ENCODE data around the gene ACBD6. TPM values are rescaled to one million over a fixed set of nuclear protein-coding genes. Genes with fewer than 3 reads are reported as not detected.

The ACBD6 gene
- total and polyA plus RNA-seq, 12 donors: 16.2 to 30.0 (median 21.0) TPM

DNA sequence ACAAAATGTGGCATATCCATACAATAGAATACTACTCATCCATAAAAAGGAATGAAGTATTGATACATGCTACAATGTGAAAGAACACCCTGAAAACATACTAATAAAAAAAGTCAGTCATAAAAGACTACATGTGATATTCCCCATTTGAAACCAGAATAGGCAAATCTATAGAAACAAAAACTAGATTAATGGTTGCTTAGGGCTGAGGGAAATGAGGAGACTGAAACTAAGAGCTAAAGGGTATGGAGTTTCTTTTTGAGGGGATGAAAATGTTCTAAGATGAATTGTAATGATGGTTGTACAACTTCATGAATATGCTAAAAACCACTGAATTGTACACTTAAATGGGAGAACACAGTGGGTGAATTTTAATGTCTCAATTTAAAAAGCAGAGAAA, 50.9 kb downstream of the ACBD6 start:
- DNase-seq (no peak), ATAC-seq (no peak)
- Histone ChIP-seq H3K27me3 (no peaks in the 10 kb centered on the region), H3K27ac (no peak overlapping the region), H3K4me1 (no peaks in the 10 kb centered on the region), H3K4me3 (no peak overlapping the region), H3K9me3 (peaks cover 0 to 35% (median 7%) of the 10 kb centered on the region in 11 donors), H3K36me3 (peaks cover 0 to 20% (median 0%) of the 10 kb centered on the region in 9 donors)
- intact Hi-C loops (cut with DNase I): no loop called here
- TF ChIP-seq, protein P1, sequence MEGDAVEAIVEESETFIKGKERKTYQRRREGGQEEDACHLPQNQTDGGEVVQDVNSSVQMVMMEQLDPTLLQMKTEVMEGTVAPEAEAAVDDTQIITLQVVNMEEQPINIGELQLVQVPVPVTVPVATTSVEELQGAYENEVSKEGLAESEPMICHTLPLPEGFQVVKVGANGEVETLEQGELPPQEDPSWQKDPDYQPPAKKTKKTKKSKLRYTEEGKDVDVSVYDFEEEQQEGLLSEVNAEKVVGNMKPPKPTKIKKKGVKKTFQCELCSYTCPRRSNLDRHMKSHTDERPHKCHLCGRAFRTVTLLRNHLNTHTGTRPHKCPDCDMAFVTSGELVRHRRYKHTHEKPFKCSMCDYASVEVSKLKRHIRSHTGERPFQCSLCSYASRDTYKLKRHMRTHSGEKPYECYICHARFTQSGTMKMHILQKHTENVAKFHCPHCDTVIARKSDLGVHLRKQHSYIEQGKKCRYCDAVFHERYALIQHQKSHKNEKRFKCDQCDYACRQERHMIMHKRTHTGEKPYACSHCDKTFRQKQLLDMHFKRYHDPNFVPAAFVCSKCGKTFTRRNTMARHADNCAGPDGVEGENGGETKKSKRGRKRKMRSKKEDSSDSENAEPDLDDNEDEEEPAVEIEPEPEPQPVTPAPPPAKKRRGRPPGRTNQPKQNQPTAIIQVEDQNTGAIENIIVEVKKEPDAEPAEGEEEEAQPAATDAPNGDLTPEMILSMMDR (IDR thresholded peaks at IDR 0.05): no peak

DNA sequence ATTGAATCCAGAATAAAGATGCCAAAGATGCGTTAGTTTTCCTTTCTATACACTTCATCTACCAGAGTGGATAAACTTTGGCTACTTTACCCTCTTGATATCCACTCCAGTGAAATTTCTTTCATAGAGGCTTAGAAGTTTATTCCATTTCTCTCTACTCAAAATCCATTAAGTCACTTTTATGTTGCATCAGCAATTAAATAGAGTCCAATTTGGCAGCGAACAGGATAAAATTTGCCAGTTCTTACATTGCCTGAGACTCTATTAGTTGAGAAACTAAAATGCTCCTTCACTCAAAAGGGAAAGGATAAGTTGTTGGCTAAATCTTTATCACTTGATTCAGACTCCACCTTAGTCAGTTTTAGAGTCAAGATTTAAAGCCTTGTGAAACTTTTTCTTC, 57.9 kb downstream of the ACBD6 start:
- 93 to 95% methylated on average over 2 of the region's 2 CpGs for WGBS, 2 donors
- Histone ChIP-seq H3K36me3 (no peaks in the 10 kb centered on the region), H3K9me3 (peaks cover 0 to 22% (median 9%) of the 10 kb centered on the region in 11 donors), H3K4me1 (peaks cover 0 to 5% (median 0%) of the 10 kb centered on the region in 9 donors), H3K27me3 (no peaks in the 10 kb centered on the region), H3K27ac (no peak overlapping the region), H3K4me3 (no peak overlapping the region)
- TF ChIP-seq, protein P1 (IDR thresholded peaks at IDR 0.05): no peak
- intact Hi-C loops (cut with DNase I): no loop called here
- DNase-seq (no peak), ATAC-seq (no peak)

DNA sequence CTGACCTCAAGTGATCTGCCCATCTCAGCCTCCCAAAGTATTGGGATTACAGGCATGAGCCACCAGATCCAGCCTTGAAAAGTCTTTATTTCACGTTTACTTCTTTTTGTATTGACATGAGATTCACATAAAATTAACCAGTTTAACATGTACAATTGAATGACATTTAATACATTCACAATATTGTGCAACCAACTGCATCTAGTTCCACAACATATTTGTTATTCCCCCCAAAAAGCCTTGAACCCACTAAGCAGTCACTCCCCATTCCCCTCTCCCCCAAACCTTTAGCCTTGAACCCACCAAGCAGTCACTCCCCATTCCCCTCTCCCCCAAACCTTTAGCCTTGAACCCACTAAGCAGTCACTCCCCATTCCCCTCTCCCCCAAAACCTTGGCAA, 62.0 kb downstream of the ACBD6 start:
- no peaks in the 10 kb centered on the region for H3K27me3 ChIP-seq
- 97 to 98% methylated on average over 1 of the region's 1 CpG for WGBS, 2 donors
- ATAC-seq (no peak), DNase-seq (no peak)
- no peak overlapping the region for H3K27ac ChIP-seq
- TF ChIP-seq, protein P1 (IDR thresholded peaks at IDR 0.05): no peak
- H3K9me3 ChIP-seq: peaks cover 0 to 22% (median 9%) of the 10 kb centered on the region in 11 donors
- H3K4me1 ChIP-seq: peaks cover 0 to 5% (median 0%) of the 10 kb centered on the region in 9 donors
- no peak overlapping the region for H3K4me3 ChIP-seq
- intact Hi-C loops (cut with DNase I): no loop called here
- H3K36me3 ChIP-seq: no peaks in the 10 kb centered on the region

DNA sequence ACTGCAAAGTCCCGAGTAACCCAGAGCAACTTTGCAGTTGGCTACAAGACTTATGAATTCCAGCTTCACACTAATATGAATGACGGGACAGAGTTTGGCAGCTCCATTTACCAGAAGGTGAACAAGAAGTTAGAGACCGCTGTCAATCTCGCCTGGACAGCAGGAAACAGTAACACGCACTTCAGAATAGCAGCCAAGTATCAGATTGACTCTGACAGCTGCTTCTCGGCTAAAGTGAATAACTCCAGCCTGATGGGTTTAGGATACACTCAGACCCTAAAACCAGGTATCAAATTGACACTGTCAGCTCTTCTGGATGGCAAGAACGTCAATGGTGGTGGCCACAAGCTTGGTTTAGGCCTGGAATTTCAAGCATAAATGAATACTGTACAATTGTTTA, 66.8 kb downstream of the ACBD6 start:
- DNase-seq: no peak
- no peaks in the 10 kb centered on the region for H3K36me3 ChIP-seq
- TF ChIP-seq, protein P1 (IDR thresholded peaks at IDR 0.05): no peak
- no peaks in the 10 kb centered on the region for H3K27me3 ChIP-seq
- no peaks in the 10 kb centered on the region for H3K9me3 ChIP-seq
- WGBS, 2 donors: 95 to 96% methylated on average over 7 of the region's 7 CpGs
- intact Hi-C loops (cut with DNase I): no loop called here
- ATAC-seq: no peak
- H3K4me1 ChIP-seq: no peaks in the 10 kb centered on the region
- no peak overlapping the region for H3K4me3 ChIP-seq
- H3K27ac ChIP-seq: no peak overlapping the region
